Urinary bladder (tissue), 4 donors: ENCODE results near the gene MILR1. TPM values are rescaled to one million over a fixed set of nuclear protein-coding genes. Genes with fewer than 3 reads are reported as not detected.

ENCODE experiments used
- DNase-seq: peaks from one replicate; pipeline ENCODE4 v3.0.0-alpha.2; 2015; ENCODE audit errors: extremely low spot score
- H3K27ac ChIP-seq: one replicate; pipeline ENCODE4 v1.5.1; 2013; ENCODE audit warnings: low read depth, mild to moderate bottlenecking, moderate library complexity
- H3K36me3 ChIP-seq: one replicate; pipeline ENCODE4 v1.6.1; 2013; ENCODE audit warnings: mild to moderate bottlenecking, moderate library complexity; ENCODE audit not compliant: insufficient read depth
- H3K4me1 ChIP-seq: one replicate; pipeline ENCODE4 v1.6.1; 2013; ENCODE audit warnings: mild to moderate bottlenecking, moderate library complexity; ENCODE audit not compliant: insufficient read depth
- H3K4me3 ChIP-seq: one replicate; pipeline ENCODE4 v1.5.1; 2013; ENCODE audit warnings: low read depth, low read length
- WGBS: extraction: QIAGEN DNeasy Blood & Tissue Kit; methylation state at CpG from one replicate; pipeline ENCODE4 v1.1.7; 2013; 5-methylcytosine and 5-hydroxymethylcytosine counted together
- polyA plus RNA-seq: library from polyadenylated mRNA; stranded (reverse); fragments of 200-250 nt; gene quantifications from one replicate; pipeline ENCODE4 v1.2.3, GENCODE V29; 2013
- total RNA-seq: library from RNA; depleted of rRNA; stranded (reverse); fragments of >200 nt; gene quantifications from one replicate; pipeline ENCODE4 v1.2.3, GENCODE V29; 2014
- donor health status: healthy with polysubstance abuse.
- donor health status: healthy.

Gene MILR1
- total and polyA plus RNA-seq, 2 donors = 2.9 to 5.7 TPM

DNA sequence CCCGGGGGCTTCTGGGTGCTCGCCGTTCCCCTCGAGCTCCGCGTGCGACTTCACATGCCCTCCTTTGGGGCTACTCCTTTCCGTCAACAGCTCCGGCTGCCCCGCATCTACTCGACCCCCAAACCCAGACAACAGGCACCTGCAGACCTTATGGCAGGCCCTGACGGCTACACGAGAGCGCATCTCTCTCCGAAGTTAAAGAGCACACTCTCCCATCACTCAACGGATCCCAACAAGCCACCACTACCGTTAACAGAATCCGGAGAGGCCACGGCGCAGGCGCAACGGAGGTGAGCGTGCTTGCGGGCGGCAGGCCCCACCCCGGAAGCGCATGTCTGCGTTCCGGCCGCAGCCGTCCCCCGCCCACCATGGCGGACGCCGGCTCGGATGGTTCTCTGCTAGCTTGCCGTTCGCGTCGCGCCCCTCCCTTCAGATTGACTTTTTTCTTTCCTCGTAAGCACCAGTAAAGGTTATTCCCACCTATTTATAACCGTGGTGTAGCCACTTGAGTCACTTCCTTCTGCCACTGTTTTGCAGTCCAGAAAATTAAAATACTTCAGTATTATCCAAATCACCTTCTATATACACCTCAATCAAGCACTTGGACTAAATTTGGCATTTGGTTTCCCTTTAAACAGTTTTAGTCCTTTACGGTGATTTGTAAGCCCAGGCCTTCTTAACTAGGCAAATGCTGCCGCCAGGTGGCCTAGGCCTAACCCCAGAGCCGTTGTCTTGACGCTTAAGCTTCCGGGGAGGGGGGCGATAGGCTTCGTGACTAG, 48.1 kb downstream of the MILR1 start, which contains the start of gene POLG2:
TSS of gene POLG2 (minus strand) at position 269 of the 779 bp plus-strand sequence. CDS start at position 183, 86 bp downstream.
- peaks cover 8% of the 10 kb centered on the region for H3K36me3 ChIP-seq

DNA sequence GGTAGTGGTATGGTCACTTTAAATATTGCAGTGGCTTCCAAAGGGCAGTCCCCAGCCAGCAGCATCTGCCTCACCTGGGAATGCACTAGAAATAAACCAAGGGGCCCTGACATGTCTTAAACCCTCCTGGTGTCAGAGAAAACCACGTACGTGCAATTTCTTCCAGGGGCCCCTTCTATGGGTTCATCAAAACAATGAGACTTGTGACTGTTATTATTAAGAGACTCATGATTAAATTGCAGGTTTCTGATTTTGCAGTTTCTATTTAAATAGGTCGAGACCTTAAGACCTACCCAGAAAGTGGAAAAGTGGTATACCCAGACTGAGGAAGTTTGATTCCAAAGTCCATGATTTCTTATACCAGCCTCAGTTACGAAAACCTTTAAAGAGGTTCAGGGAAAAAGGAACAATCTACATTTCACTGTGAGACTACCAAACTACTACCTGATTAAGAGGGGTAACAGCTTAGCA, 48.7 kb downstream of the MILR1 start:
- 43% methylated on average over 4 of the region's 4 CpGs for WGBS
- no peak for DNase-seq
- Histone ChIP-seq H3K4me1 (no peaks in the 10 kb centered on the region), H3K36me3 (peaks cover 10% of the 10 kb centered on the region), H3K27ac (peak overlapping the region; percentile 67), H3K4me3 (no peak overlapping the region)

More for the DNA sequence above, 48.1 kb downstream of the MILR1 start, which contains the start of gene POLG2:
- DNase-seq = peak; percentile 84
- no peaks in the 10 kb centered on the region for H3K4me1 ChIP-seq
- peak within 1 kb of the TSS; percentile 61 for H3K4me3 ChIP-seq
- under 1% methylated on average over 50 of the region's 50 CpGs for WGBS
- H3K27ac ChIP-seq = peak within 1 kb of the TSS; percentile 67

GRCh38 chr17:64498308-64499203, 49.6 kb downstream of the MILR1 start:
- no peak overlapping the region for H3K27ac ChIP-seq
- no peak overlapping the region for H3K4me3 ChIP-seq
- no peaks in the 10 kb centered on the region for H3K4me1 ChIP-seq
- WGBS = 64% methylated on average over 7 of the region's 7 CpGs
- peaks cover 10% of the 10 kb centered on the region for H3K36me3 ChIP-seq
- DNase-seq = no peak

DNA sequence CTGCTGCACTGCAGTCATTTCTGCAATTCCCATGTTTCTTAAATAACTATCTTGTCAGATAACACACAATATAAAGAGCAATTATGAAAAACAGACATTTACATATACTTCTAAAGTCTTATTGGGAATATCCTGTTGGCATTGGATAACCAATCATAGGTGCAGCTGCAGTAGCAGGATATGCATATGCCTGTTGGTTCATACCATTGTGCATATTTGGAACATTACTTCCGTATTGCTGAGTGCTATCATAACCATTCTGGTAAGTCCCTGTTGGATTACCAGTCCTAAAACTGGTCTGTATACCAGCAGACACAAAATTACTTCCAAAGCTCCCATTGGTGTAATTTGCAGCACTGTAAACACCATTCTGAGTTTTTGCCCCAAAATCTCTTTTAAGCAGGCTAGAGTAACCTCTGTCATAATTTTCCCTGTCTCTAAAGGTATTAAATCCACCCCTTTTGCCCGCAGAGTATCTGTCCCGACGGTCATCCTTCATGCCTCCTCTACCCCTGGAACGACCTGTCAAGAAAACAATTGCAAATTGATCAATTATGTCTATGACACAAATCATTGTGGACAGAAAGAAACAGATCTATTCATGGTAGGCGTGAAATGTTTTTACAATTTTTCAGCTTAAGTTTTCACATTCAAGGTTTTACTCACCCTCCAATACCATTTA, 51.0 kb downstream of the MILR1 start:
- H3K4me3 ChIP-seq = no peak overlapping the region
- no peaks in the 10 kb centered on the region for H3K4me1 ChIP-seq
- peak overlapping the region; percentile 5 for H3K27ac ChIP-seq
- WGBS = 78% methylated on average over 6 of the region's 6 CpGs
- no peak for DNase-seq
- H3K36me3 ChIP-seq = peaks cover 10% of the 10 kb centered on the region

GRCh38 chr17:64500487-64500859, 51.6 kb downstream of the MILR1 start:
- DNase-seq = no peak
- H3K4me1 ChIP-seq = no peaks in the 10 kb centered on the region
- H3K36me3 ChIP-seq = peaks cover 10% of the 10 kb centered on the region
- no peak overlapping the region for H3K27ac ChIP-seq
- H3K4me3 ChIP-seq = no peak overlapping the region
- 87% methylated on average over 8 of the region's 8 CpGs for WGBS

GRCh38 chr17:64500862-64501765, 52.2 kb downstream of the MILR1 start:
- 81% methylated on average over 11 of the region's 11 CpGs for WGBS
- peaks cover 10% of the 10 kb centered on the region for H3K36me3 ChIP-seq
- no peaks in the 10 kb centered on the region for H3K4me1 ChIP-seq

DNA sequence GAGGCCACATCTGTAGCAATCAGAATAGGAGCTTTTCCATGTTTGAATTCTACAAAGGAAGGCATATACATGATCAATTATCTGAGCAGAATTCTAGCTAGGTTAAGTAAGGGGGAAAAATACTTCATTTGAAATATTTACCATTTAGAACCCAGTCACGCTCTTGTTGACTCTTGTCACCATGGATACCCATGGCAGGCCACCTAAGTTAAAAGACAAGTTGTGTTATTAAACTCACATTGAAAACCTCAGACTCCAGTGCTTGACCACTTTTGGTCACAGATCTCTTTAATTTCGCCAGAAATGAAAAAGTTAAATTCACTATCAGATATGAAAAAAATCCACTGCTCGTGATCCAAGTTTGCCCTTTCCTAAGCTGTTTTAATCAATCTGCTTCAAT, 53.1 kb downstream of the MILR1 start:
- Histone ChIP-seq H3K27ac (no peak overlapping the region), H3K4me1 (no peaks in the 10 kb centered on the region), H3K4me3 (no peak overlapping the region), H3K36me3 (peaks cover 10% of the 10 kb centered on the region)
- 70% methylated on average over 3 of the region's 3 CpGs for WGBS
- no peak for DNase-seq

More at GRCh38 chr17:64500862-64501765, 52.2 kb downstream of the MILR1 start:
- H3K4me3 ChIP-seq = no peak overlapping the region
- DNase-seq = no peak
- no peak overlapping the region for H3K27ac ChIP-seq

DNA sequence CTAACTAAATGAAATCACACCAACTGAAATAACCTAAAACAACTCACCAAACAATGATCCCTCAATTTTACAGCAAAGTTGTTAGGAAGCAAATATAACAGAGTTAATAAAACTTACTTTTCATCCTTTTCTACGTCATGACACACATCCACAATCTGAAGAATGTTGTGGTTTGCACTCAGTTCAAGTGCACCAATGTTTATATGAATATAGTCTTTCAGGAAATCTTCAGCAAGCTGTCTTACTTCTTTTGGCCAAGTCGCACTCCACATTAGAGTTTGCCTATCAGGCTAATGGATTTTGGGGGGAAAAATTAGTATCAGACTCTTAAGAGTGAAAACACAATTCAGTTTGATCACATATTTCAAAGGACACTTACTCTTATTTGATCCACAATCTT, 53.9 kb downstream of the MILR1 start:
- no peak overlapping the region for H3K27ac ChIP-seq
- no peak for DNase-seq
- WGBS = 65% methylated on average over 2 of the region's 2 CpGs
- no peaks in the 10 kb centered on the region for H3K4me1 ChIP-seq
- peaks cover 10% of the 10 kb centered on the region for H3K36me3 ChIP-seq
- H3K4me3 ChIP-seq = no peak overlapping the region

GRCh38 chr17:64503341-64503740, 54.4 kb downstream of the MILR1 start:
- WGBS = 80% methylated on average over 5 of the region's 5 CpGs
- peaks cover 9% of the 10 kb centered on the region for H3K36me3 ChIP-seq
- DNase-seq = no peak
- no peaks in the 10 kb centered on the region for H3K4me1 ChIP-seq
- no peak overlapping the region for H3K4me3 ChIP-seq
- H3K27ac ChIP-seq = no peak overlapping the region

DNA sequence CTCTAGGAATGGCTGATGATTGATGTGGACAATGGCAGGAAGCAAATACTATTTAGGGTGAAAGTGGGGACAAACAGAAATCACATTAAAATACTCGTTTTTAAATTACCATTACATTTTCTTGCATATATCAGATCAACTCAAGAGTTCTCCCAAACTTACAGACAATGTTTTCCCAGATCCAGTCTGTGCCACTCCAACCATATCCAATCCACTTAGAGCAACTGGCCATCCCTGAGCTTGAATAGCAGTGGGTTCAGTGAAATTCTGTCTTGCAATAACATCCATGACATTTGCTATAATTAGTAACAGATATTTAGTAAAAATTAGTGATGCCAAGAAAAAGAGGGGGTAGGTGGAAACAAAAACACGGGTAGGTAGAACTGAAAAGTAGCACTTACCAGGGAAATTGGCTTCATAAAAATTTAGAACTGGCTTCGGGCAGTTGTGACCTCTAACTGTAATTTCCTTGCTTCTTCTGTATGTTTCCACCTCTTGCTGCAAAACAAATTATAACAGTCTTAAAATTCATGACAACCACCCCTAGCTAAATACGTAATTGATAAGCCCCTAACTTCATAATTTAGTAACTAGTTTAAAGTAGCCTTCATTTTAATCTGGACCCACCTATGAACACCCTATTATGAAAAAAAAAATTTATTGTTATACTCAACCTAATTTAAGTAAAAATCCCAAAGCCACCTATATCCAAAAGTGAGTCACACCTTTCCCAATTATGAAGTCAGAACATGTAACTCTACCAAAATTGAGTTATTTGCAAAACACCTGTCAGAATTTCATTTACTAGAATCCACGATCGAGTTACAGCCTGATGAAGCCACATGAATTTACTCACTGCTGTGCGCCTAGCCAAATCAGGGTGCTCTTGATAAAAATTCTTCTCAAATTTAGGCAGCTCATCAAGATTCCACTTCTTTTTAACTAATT, 55.2 kb downstream of the MILR1 start:
- peak overlapping the region; percentile 91 for H3K4me3 ChIP-seq
- H3K27ac ChIP-seq = no peak overlapping the region
- no peak for DNase-seq
- H3K36me3 ChIP-seq = peaks cover 9% of the 10 kb centered on the region
- no peaks in the 10 kb centered on the region for H3K4me1 ChIP-seq
- 31% methylated on average over 7 of the region's 7 CpGs for WGBS

DNA sequence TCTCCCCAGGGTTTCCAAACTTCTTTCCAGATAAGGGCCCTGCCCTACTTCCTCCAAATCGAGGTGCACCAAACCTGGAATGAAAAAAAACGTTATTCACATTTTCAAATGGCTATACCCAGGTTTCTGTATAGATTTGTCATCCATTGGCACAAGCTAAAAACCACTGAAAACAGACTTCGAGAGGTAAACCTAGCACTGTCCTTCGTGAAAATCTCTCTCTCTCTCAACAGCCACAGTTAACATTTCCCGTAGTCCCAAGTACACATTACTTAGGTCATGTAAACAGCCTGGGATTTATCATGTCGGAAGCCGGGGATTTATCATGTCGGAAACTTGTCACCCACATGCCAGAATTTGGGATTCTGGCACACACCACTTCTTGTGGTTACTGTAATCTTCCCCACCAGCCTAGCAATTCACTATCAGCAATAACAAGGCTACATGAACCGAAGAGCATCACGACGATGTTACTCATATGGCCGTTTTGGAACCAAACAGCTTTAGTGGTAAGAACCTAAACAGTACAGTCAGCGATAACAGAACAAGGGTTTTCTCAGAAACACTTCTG, 55.9 kb downstream of the MILR1 start:
- Histone ChIP-seq H3K27ac (peak overlapping the region; percentile 38), H3K36me3 (peaks cover 8% of the 10 kb centered on the region), H3K4me3 (peak overlapping the region; percentile 91), H3K4me1 (no peaks in the 10 kb centered on the region)
- under 1% methylated on average over 13 of the region's 13 CpGs for WGBS
- DNase-seq = peak; percentile 20
